ENCODE measurements around the gene GAK. TPM values are rescaled to one million over a fixed set of nuclear protein-coding genes. Genes with fewer than 3 reads are reported as not detected.
"Not testable (repeated sequence)": the region's sequence is repeated elsewhere in the genome, so short reads cannot be mapped to it uniquely, and the experiment has no call there.

GAK gene
- total RNA-seq, 1 experiment from 2014 or later: 92.8 TPM

DNA sequence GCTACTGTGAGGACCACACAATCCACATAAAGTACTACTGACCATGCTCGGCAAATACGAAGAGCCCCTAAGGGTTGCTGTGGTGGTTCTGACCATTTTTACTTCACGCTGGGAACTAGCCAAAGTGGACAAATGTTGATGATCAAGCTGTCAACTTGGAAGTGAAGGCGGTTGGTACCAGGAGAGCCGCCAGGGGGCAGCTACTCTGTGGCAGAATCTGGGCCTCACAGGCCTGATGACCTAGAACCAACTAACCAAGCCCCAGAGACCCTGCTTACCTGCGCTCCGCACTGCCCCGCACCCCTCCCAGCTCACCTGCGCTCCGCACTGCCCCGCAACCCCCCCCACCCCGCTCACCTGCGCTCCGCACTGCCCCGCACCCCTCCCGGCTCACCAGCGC lies 5.6 kb downstream of the GAK start:
- DNase-seq (ENCODE audit: low read depth): no peak

DNA sequence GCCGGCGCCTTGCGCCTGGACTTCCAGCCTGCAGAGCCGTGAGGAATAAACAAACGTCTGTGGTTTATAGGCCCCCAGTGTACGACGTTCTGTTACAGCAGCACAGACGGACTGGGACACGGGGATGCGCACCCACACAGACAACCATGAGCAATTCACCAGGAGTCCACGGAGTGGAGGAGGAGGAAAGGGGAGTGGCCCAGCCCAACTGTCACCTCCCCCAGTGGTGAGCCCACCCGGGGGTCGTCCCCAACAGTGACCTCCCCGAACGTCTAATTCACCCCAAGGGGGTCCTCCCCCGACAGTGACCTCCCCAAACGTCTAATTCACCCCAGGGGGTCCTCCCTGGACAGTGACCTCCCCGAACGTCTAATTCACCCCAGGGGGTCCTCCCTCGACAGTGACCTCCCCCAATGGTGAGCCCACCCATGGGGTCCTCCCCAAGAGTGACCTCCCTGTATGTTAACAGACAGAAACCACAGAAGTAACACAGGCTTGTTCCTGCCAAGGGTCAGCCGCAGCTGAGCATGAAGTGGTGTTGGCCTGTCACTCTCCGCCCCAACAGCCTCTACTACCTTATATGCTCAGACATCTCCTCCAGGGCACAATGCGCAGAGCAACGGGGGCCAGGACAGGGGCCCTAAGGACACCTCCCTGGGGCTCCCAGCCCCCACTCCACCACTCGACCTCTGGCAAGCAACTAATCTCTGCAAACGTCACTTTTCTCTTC lies 6.2 kb downstream of the GAK start:
- no peak for DNase-seq (ENCODE audit: low read depth)

DNA sequence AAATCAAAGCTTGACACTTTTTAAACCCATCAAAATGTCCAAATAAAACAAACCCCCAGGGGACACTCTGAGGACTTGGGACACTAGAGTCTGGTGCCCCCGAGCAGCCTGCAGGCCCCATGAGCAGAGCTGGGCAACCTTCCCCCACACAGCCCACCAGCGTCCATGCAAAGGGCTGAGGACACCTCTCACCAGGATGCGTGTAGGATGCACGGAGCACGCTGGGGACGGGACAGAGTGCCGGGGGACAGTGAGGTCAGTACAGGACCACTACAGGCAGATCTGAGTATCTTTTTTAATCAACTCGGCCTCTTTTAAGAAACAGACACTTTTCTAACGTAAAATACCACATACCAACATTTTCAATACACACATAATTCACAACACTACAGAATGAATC lies 6.9 kb downstream of the GAK start:
- no peak for DNase-seq (ENCODE audit: low read depth)

DNA sequence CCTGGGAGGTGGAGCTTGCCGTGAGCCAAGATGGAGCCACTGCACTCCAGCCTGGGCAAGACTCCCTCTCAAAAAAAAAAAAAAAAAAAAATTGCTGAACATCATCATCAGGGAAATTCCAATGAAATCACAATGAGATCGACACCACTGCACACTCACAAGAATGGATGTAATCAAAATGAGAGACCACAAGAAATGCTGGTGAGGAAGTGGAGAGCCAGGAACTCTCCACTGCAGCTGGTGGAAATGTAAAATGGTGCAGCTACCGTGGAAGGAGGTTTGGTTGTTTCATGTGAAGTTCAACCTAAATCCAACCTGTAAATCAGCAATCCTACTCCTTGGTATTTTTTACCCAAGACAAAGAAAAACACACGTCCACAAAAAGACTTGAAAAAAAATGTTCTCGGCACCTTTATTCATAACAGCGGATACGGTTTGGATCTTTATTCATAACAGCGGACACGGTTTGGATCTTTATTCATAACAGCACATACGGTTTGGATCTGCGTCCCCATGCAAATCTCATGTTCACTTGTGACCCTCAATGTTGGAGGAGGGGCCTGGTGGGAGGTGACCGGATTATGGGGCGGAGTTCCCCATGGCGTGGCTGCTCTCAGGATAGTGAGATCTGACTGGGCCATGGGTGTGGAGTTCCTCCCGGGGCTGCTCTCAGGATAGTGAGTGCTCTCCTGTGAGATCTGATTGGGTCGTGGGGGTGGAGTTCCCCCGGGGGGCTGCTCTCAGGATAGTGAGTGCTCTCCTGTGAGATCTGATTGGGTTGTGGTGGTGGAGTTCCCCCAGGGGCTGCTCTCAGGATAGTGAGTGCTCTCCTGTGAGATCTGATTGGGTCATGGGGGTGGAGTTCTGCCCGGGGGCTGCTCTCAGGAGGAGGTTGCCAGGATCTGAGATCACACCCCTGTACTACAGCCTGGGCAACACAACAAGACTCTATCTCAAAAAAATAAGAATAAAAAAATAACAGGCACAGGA lies 7.7 kb downstream of the GAK start:
- no peak for DNase-seq (ENCODE audit: low read depth)

DNA sequence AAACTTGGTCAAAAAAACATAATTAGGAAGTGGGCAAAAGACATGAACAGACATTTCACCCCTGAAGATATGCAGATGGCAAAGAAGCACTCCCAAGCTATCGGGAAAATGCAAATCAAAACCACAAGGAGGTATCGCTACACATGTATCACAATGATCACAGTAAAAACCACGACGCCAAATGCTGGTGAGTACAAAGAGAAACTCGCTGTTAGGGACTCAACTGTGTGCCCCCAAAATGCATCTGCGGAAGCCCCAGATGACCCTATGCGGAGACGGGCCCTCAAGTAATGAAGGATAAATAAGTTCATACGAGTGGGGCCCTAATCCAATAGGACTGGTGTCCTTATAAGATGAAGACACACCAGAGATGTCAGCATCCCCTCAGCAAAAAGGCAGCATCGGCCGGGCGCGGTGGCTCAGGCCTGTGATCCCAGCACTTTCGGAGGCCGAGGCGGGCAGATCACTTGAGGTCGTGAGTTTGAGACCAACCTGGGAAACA lies 10.2 kb downstream of the GAK start:
- no peak for DNase-seq (ENCODE audit: low read depth)

DNA sequence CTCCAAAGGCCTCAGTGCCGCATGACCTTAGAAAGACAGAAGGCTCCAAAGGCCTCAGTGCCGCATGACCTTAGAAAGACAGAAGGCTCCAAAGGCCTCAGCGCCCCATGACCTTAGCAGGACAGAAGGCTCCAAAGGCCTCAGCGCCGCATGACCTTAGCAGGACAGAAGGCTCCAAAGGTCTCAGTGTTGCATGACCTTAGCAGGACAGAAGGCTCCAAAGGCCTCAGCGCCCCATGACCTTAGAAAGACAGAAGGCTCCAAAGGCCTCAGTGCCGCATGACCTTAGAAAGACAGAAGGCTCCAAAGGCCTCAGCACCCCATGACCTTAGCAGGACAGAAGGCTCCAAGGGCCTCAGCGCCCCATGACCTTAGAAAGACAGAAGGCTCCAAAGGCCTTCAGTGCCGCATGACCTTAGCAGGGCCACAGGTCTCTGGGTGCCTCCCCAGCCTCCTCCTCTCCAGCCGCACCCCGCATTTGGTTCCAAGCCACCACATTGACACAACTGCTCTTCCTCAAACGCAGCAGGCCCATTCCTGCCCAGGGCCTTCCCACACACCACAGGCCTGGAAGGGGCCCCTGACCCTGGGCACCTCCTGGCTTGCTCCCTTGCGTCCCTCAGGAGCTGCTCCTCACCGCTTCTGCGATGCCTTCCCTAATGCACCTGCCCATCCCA lies 13.0 kb downstream of the GAK start:
- DNase-seq (ENCODE audit: low read depth): not testable (repeated sequence)

DNA sequence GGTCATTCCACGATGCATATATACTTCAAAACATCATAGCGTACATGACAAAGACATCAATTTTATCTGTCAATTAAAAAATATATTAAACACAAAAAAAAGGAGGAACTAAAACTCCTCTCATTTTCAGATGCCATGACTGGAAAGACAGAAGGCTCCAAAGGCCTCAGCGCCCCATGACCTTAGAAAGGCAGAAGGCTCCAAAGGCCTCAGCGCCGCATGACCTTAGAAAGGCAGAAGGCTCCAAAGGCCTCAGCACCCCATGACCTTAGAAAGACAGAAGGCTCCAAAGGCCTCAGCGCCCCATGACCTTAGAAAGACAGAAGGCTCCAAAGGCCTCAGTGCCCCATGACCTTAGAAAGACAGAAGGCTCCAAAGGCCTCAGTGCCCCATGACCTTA lies 13.5 kb downstream of the GAK start:
- DNase-seq (ENCODE audit: low read depth): not testable (repeated sequence)

DNA sequence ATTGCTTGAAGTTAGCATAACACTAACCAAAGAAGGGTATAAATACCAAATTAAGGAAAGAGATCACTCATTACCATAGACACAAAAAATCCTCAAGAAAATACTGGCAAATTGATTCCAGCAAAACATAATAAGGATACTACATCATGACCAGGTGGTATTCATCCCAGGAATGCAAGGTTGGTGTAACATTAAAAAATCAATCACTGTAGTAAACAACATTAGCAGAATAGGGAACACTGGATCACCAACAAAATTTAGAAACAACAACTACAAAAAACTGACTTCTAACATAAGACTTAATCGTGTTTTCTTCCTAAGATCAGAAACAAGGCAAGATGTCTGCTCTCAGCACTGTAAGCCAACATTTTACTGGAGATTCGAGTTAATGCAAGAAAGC lies 14.1 kb downstream of the GAK start:
- no peak for DNase-seq (ENCODE audit: low read depth)

DNA sequence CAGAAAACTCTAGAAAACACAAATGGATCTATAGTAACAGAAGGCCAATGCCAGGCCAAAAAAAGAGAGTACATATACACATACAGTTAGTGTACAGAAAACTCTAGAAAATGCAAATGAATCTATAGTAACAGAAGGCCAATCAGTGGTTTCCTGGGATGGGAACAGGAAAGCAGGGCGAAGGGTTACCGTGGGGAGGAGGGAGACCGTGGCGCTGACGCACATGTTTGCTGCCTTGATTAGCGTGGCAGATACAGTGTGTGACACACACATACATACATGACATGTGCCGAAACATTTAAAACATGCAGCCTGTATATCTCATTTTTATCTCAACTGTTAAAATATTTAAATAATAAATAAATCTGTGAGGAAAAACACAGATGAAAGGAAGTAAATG lies 14.7 kb downstream of the GAK start:
- DNase-seq (ENCODE audit: low read depth): no peak

DNA sequence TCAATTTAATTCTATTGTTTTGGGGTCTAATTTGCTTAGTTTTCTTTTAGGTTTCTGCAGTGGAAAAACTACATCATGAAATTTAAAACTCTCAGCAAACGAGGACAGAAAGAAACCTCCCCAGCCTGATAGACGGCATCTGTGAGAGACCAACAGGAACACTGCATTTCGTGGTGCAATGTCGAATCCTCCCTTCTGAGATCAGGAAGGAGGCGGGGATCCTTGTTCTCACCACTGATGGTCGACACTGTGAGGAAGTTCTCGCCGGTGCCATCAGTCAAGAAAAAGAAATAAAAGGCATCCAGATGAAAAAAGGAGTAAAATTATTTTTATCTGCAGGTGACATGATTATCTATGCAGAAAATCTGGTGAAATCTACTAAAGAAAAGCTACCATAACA lies 16.5 kb downstream of the GAK start:
- no peak for DNase-seq (ENCODE audit: low read depth)

DNA sequence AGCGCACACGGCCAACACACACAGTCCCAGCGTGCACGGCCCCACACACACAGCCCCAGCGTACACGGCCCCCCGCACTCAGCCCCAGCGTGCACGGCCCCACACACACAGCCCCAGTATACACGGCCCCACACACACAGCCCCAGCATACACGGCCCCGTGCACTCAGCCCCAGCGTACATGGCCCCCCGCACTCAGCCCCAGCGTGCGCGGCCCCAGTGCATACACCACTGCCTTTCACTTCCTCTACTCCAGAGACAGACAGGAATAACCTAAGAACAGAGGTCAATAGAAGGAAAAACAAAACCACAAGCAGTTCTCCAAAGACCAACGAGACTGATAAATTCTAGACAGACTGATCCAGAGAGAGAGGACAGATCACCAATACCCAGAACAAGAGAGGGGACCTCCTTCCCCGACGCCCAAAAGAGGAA lies 17.1 kb downstream of the GAK start:
- DNase-seq (ENCODE audit: low read depth): no peak

DNA sequence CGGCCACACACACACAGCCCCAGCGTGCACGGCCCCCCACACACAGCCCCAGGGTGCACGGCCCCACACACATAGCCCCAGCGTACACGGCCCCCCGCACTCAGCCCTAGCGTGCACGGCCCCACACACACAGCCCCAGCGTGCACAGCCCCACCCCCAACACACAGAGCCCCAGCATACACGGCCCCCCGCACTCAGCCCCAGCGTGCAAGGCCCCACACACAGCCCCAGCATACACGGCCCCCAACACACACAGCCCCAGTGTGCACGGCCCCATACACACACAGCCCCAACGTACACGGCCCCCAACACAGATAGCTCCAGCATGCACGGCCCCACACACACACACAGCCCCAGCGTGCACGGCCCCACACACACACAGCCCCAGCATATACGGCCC lies 17.6 kb downstream of the GAK start:
- DNase-seq (ENCODE audit: low read depth): no peak

DNA sequence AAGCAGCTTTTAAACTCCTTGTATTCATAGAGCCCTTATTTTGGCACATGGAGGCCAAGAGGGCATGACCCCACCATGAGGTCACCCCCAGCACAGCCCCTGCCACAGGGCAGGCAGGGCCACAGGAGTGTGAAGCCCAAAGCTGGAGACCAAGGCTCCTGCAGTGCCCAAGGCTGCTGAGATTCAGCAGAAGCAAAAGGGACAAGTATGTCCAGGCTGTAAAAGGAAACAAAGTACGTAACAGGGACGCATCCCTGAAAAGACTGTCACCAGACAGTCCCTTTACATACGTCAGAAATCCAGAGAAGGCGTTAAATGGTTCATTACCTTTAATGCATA lies 18.9 kb downstream of the GAK start:
- no peak for DNase-seq (ENCODE audit: low read depth)

DNA sequence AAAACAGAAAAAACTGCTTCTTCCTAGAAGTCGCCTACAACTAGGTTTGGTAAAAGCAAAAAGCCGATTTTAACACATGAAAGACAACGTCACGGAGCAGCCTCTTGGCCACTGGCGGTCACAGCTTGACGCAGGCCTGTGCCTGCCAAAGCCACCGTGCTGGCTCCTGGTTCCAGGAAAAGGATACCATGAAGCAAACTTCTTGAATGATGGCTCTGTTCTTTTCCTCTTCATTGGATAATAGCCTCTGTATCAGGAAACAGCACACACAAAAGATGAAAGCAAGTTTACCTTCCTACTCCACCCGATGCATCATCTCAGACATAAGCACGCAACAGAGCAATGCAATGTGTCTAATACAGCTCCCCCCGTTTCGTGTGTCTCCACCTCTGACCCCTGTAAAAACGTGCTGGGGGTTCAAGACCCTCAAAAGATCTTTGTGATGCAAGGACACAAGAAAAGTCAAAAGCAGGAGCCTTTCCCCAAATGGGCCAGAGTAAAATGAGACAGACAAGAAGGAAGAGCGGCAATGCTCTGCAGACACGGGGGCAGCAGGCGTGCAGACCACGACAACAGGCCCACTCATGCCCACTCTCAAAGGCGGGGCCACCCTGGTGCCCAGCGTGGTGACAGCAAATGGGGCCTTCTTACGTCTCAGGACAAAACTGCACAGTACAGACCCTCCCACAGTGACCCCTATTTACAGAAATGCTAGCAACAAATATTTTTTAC lies 19.4 kb downstream of the GAK start:
- DNase-seq (ENCODE audit: low read depth): no peak

DNA sequence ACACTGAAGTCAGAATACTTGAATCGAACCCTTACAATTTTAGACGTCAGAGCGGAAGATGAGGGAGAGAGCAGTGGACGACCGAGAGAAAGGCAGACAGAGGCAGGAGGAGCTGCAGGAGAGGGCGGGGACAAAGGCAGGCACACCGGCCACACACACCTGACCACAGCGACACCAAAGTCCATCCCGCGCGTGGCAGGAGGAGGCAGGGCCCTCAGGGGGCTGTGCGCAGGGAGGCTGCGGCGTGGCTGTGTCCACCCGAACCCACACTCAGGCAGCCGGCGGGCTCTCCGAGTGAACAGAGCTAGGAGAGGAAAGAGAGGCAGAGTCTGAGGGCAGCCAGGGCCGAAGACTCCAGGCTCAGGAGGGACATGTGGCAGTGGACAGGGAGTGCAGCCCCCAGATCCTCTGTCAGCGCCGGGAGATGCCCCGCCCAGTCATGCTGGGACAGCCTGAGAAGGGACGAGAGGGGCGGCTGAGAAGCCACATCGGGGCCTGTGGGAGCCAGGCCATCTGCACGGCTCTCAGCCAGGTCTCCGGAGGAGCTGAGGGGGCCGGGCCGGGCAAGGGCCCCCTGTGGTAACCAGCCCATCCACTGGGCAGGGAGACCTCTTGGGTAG lies 20.1 kb downstream of the GAK start:
- no peak for DNase-seq (ENCODE audit: low read depth)

DNA sequence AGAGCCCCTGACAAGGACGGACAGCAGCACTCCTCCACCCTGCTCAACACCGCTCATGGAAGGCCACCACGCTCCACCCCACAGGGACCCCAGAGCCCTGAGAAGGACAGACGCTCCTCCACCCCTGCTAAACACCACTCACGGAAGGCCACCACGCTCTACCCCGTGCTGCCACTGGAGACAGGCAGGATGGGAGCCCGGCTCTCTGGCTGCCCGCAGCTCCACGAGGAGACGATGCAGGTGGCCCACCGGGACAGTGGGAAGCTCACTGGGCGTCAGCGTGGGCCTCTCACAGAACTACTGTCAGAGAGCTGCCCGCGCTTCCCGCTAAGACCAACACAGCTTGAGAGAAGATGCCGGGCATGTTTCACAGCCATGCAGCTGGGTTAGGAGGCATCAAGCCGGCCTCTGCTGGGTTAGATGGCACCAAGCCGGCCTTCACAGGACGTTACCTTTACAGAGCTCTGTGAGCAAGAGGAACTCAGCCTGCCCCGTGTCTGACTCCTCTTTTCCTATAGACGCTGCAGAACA lies 20.8 kb downstream of the GAK start:
- DNase-seq (ENCODE audit: low read depth): no peak

DNA sequence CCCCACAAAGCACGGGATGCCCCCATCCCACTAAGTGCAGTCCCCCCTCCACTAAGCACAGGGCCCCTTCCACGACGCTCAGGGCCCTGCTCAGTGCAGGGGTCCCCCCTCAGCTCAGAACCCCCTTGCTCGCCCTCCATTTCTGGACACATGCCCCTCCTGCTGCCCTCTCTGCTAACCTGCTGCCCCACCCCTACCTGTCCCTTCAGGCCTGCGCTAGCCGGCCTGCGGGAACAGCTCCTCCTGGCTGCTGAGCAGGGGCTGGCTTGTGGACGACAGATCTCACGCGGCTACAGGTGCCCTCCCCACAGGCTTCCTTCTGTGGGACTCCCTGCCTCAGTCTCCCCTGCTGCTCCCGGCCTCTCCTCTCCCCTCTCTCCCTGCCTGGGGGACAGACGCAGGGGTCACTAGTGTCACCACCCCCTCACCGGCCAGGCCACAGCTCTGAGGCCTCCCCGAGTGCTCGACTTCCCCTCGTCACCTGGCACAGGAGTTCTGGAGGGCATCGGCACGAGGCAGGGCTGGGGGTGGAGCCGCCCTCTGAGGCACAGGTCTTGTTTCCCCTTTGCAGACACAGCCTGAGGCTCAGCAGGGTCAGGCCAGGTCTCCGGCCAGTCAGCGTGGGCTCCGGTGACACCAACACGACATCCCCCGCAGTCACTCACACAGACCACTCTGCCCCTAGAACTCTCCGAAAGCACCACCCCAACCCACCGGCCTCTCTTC lies 21.6 kb downstream of the GAK start:
- DNase-seq (ENCODE audit: low read depth): no peak

DNA sequence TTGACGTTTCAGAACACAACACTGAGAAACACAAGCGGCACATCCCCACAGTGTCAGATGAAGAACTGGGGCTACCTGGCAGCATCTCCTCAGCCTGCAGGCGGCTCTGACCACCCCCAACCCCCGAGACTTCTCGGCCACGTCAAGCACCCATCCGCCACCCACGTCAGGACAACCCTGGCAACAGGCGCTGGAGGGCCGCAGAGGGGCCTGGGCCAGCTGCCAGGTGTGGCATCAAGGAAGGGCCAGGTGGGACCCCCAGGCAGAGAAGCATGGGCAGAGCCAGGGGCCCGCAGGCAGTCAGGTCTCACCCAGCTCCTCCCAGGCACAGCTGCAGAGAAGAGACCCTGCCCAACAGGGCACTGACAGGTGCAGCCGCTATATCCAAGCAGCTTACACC lies 22.3 kb downstream of the GAK start:
- no peak for DNase-seq (ENCODE audit: low read depth)

DNA sequence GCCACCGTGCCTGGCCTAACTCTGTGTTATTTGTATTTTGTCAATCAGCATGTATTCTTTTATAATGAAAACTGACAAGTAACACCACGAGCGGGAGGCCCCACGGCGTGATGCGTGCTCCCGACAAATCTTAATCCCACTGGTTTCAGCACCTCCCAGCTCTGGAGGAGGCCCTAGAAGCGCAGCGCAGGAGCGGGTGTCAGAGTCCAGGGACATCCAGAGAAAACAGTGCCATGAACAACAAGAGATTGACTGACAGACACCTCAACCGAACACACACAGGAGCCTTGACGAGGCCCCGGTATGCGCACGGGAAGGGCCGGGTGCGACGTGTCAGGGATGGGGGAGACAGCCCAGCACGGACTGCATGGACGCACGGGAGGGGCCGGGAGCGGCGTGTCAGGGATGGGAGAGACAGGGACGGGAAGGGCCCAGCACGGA lies 23.0 kb downstream of the GAK start:
- no peak for DNase-seq (ENCODE audit: low read depth)
